COLO829 (cell line): Measurements from ENCODE around the gene ATP8B1.
"Not testable (repeated sequence)": the region's sequence is repeated elsewhere in the genome, so short reads cannot be mapped to it uniquely, and the experiment has no call there.

Experiments used
- DNase-seq: peaks from one replicate; pipeline ENCODE4 v3.0.0; 2012; ENCODE audit warnings: low spot score

ATP8B1 gene

GRCh38 chr18:57803103-57803969 lies at the start of gene ATP8B1:
ATP8B1 (minus strand) TSS chr18:57803315; CDS start chr18:57731807, 71,508 bp downstream.
- DNase-seq, result no peak

GRCh38 chr18:57850063-57850462 lies 46.9 kb upstream of the ATP8B1 start:
- DNase-seq, result no peak

- DNase-seq, result not testable (repeated sequence)
These were observed 45.3 kb upstream of the ATP8B1 start for GRCh38 chr18:57848374-57848773.

GRCh38 chr18:57847431-57847830 lies 44.3 kb upstream of the ATP8B1 start:
- DNase-seq, result not testable (repeated sequence)

GRCh38 chr18:57846258-57846657 lies 43.1 kb upstream of the ATP8B1 start:
- DNase-seq, result peak; percentile 92

GRCh38 chr18:57845605-57846074 lies 42.5 kb upstream of the ATP8B1 start:
- DNase-seq, result no peak

- DNase-seq, result no peak
These were observed 41.2 kb upstream of the ATP8B1 start for GRCh38 chr18:57844319-57844718.

- no peak for DNase-seq
These were observed 40.3 kb upstream of the ATP8B1 start for GRCh38 chr18:57843386-57843785.

GRCh38 chr18:57841568-57841967 lies 38.5 kb upstream of the ATP8B1 start:
- no peak for DNase-seq

- DNase-seq, result no peak
These were observed 36.8 kb upstream of the ATP8B1 start for GRCh38 chr18:57839942-57840381.

- DNase-seq, result no peak
These were observed 34.9 kb upstream of the ATP8B1 start for GRCh38 chr18:57837917-57838548.

- DNase-seq, result no peak
These were observed 33.4 kb upstream of the ATP8B1 start for GRCh38 chr18:57836557-57836956.

GRCh38 chr18:57835904-57836303 lies 32.8 kb upstream of the ATP8B1 start:
- DNase-seq, result no peak

- no peak for DNase-seq
These were observed 31.5 kb upstream of the ATP8B1 start for GRCh38 chr18:57834616-57835015.

- no peak for DNase-seq
These were observed 30.5 kb upstream of the ATP8B1 start for GRCh38 chr18:57833441-57834101.

GRCh38 chr18:57832730-57833129 lies 29.6 kb upstream of the ATP8B1 start:
- DNase-seq, result no peak

GRCh38 chr18:57831597-57832377 lies 28.7 kb upstream of the ATP8B1 start:
- DNase-seq, result no peak

- DNase-seq, result no peak
These were observed 24.5 kb upstream of the ATP8B1 start for GRCh38 chr18:57827646-57828045.

GRCh38 chr18:57826252-57826651 lies 23.1 kb upstream of the ATP8B1 start:
- DNase-seq, result no peak

- not testable (repeated sequence) for DNase-seq
These were observed 17.5 kb upstream of the ATP8B1 start for GRCh38 chr18:57820583-57820982.

GRCh38 chr18:57819671-57820460 lies 16.8 kb upstream of the ATP8B1 start:
- DNase-seq, result no peak
